Sigmoid colon (tissue), 7 donors: ENCODE measurements around the gene BOLA3. TPM values are rescaled to one million over a fixed set of nuclear protein-coding genes. Genes with fewer than 3 reads are reported as not detected.
"Not testable (repeated sequence)": the region's sequence is repeated elsewhere in the genome, so short reads cannot be mapped to it uniquely, and the experiment has no call there.

Experiments used
- DNase-seq: peaks from one replicate; pipeline ENCODE4 v3.0.0-alpha.2; 2019
- H3K27ac ChIP-seq, 4 donors: fragments of 200-600 bp; sonication (generic); one replicate each; pipeline ENCODE4 v1.5.1; 2016 to 2019; ENCODE audit warnings: mild to moderate bottlenecking in 1 of 4
- H3K27me3 ChIP-seq, 3 donors: fragments of 200-600 bp; sonication (generic); one replicate each; pipeline ENCODE4 v1.5.1; 2019; ENCODE audit warnings: mild to moderate bottlenecking in 1 of 3
- H3K36me3 ChIP-seq, 4 donors: fragments of 200-600 bp; sonication (generic); one replicate each; pipeline ENCODE4 v1.5.1; 2016 to 2019
- H3K4me1 ChIP-seq, 4 donors: fragments of 200-600 bp; sonication (generic); one replicate each; pipeline ENCODE4 v1.5.1; 2017 to 2019
- H3K4me3 ChIP-seq, 4 donors: fragments of 200-600 bp; sonication (generic); one replicate each; pipeline ENCODE4 v1.5.1; 2017 to 2019; ENCODE audit warnings: mild to moderate bottlenecking in 2 of 4, moderate library complexity in 1 of 4
- H3K9me3 ChIP-seq, 4 donors: fragments of 200-600 bp in 3 of 4; sonication (generic) in 3 of 4; one replicate each; pipeline versions ENCODE4 v1.5.1 to v1.6.1; 2013 to 2019
- CTCF ChIP-seq, 4 experiments: fragments of 450-650 bp in 3 of 4; fragments of 200-600 bp in 1 of 4; IDR thresholded peaks; one replicate each; pipeline ENCODE4 v1.5.1; 2016 to 2019; ENCODE audit warnings: antibody characterized with exemption in 4 of 4, mild to moderate bottlenecking in 3 of 4, moderate library complexity in 2 of 4
- EP300 ChIP-seq, 4 donors: sonication (generic); formaldehyde crosslinking; IDR thresholded peaks; one replicate each; pipeline ENCODE4 v1.6.1; 2017; ENCODE audit warnings: antibody characterized with exemption in 4 of 4
- POLR2A ChIP-seq, 2 donors: fragments of 450-650 bp; IDR thresholded peaks; one replicate each; pipeline ENCODE4 v1.6.1; 2016; ENCODE audit warnings: antibody characterized with exemption in 2 of 2, mild to moderate bottlenecking in 2 of 2, moderate library complexity in 2 of 2
- POLR2AphosphoS5 ChIP-seq, 4 donors: sonication (generic); formaldehyde crosslinking; IDR thresholded peaks; one replicate each; pipeline ENCODE4 v1.6.1; 2017; ENCODE audit warnings: antibody characterized with exemption in 4 of 4
- whole genome bisulfite sequencing, 2 donors: extraction: QIAGEN DNeasy Blood & Tissue Kit; methylation state at CpG; one replicate each; pipeline ENCODE4 v1.1.7; 2013; 5-methylcytosine and 5-hydroxymethylcytosine counted together
- intact Hi-C: fragments of 100-400 bp; cut with DNase I; formaldehyde crosslinking; loops from one replicate; pipeline ENCODE4 v1.15.1; 2023
- polyA plus RNA-seq, 3 donors: library from polyadenylated mRNA; stranded (reverse); fragments of 200-250 nt; gene quantifications; one replicate each; pipeline ENCODE4 v1.2.3, GENCODE V29; 2013
- total RNA-seq, 4 donors: library from RNA; depleted of rRNA; stranded (reverse); fragments of >200 nt; gene quantifications; one replicate each; pipeline ENCODE4 v1.1.0, GENCODE V29; 2016
- donor health status: healthy with polysubstance abuse.
- donor health status: Bipolar disorder and iron deficiency.
- donor health status: healthy.

Gene BOLA3
- total and polyA plus RNA-seq, 7 donors = 26.1 to 131 (median 44.4) TPM

- Histone ChIP-seq H3K4me1 (no peaks in the 10 kb centered on the region), H3K4me3 (no peak overlapping the region), H3K36me3 (no peaks in the 10 kb centered on the region), H3K27me3 (no peaks in the 10 kb centered on the region), H3K27ac (no peak overlapping the region), H3K9me3 (no peaks in the 10 kb centered on the region)
- no peak for DNase-seq
- intact Hi-C loops = no loop called here
- TF ChIP-seq CTCF (IDR thresholded peaks at IDR 0.05) (no peak), POLR2AphosphoS5 (IDR thresholded peaks at IDR 0.05) (no peak), POLR2A (IDR thresholded peaks at IDR 0.05) (no peak), EP300 (IDR thresholded peaks at IDR 0.05) (no peak)
- 90 to 91% methylated on average over 6 of the region's 6 CpGs for WGBS, 2 donors
Measured at GRCh38 chr2:74188018-74188601, 40.4 kb upstream of the BOLA3 start.

GRCh38 chr2:74186706-74187105 is 39.0 kb upstream of the BOLA3 start:
- intact Hi-C loops, DNase-seq, H3K36me3 ChIP-seq, H3K4me1 ChIP-seq, H3K27me3 ChIP-seq, H3K9me3 ChIP-seq, H3K27ac ChIP-seq, H3K4me3 ChIP-seq: not testable (repeated sequence)
- WGBS, 2 donors = 94 to 96% methylated on average over 15 of the region's 15 CpGs

- Histone ChIP-seq H3K9me3 (no peaks in the 10 kb centered on the region), H3K27me3 (no peaks in the 10 kb centered on the region), H3K4me1 (no peaks in the 10 kb centered on the region), H3K4me3 (no peak overlapping the region), H3K27ac (peak overlapping the region in 1 of 4 donors; percentile 41), H3K36me3 (no peaks in the 10 kb centered on the region)
- no peak for TF ChIP-seq CTCF (IDR thresholded peaks at IDR 0.05)
- TF ChIP-seq POLR2A (IDR thresholded peaks at IDR 0.05) = no peak
- no peak for TF ChIP-seq POLR2AphosphoS5 (IDR thresholded peaks at IDR 0.05)
- TF ChIP-seq EP300 (IDR thresholded peaks at IDR 0.05) = no peak
- intact Hi-C loops = no loop called here
- peak; percentile 68 for DNase-seq
- WGBS, 2 donors = 70 to 82% methylated on average over 9 of the region's 9 CpGs
Measured at GRCh38 chr2:74186038-74186437, 38.3 kb upstream of the BOLA3 start.

- intact Hi-C loops = no loop called here
- no peak for DNase-seq
- no peak overlapping the region for H3K4me3 ChIP-seq
- no peaks in the 10 kb centered on the region for H3K36me3 ChIP-seq
- no peaks in the 10 kb centered on the region for H3K9me3 ChIP-seq
- H3K4me1 ChIP-seq = peaks cover 0 to 5% (median 2%) of the 10 kb centered on the region in 4 donors
- 78 to 80% methylated on average over 2 of the region's 2 CpGs for WGBS, 2 donors
- no peaks in the 10 kb centered on the region for H3K27me3 ChIP-seq
- no peak overlapping the region for H3K27ac ChIP-seq
- no peak for TF ChIP-seq EP300 (IDR thresholded peaks at IDR 0.05)
- TF ChIP-seq POLR2AphosphoS5 (IDR thresholded peaks at IDR 0.05) = no peak
Measured at GRCh38 chr2:74183878-74184277, 36.2 kb upstream of the BOLA3 start.

- TF ChIP-seq POLR2A (IDR thresholded peaks at IDR 0.05) = no peak
- TF ChIP-seq POLR2AphosphoS5 (IDR thresholded peaks at IDR 0.05) = peak in 1 of 4 donors; percentile 10
- Histone ChIP-seq H3K4me1 (peaks cover 0 to 17% (median 13%) of the 10 kb centered on the region in 4 donors), H3K36me3 (no peaks in the 10 kb centered on the region), H3K27ac (peak overlapping the region in 2 of 4 donors; percentile 3 to 16), H3K9me3 (no peaks in the 10 kb centered on the region), H3K27me3 (no peaks in the 10 kb centered on the region), H3K4me3 (no peak overlapping the region)
- intact Hi-C loops = no loop called here
- peak; percentile 72 for DNase-seq
- 33 to 37% methylated on average over 7 of the region's 7 CpGs for WGBS, 2 donors
Measured at GRCh38 chr2:74181739-74182138, 34.0 kb upstream of the BOLA3 start.

- H3K27ac ChIP-seq = peak overlapping the region; percentile 96 to 99 (median 97)
- no peaks in the 10 kb centered on the region for H3K9me3 ChIP-seq
- 40 to 52% methylated on average over 25 of the region's 25 CpGs for WGBS, 2 donors
- no peak for DNase-seq
- H3K27me3 ChIP-seq = no peaks in the 10 kb centered on the region
- peaks cover 0 to 39% (median 31%) of the 10 kb centered on the region in 4 donors for H3K4me1 ChIP-seq
- TF ChIP-seq POLR2A (IDR thresholded peaks at IDR 0.05) (no peak), POLR2AphosphoS5 (IDR thresholded peaks at IDR 0.05) (no peak), CTCF (IDR thresholded peaks at IDR 0.05) (peak in 3 of 4 experiments; percentile 21 to 44 (median 23)), EP300 (IDR thresholded peaks at IDR 0.05) (no peak)
- intact Hi-C loops = loop anchor here (2.0 kb wide), 2 partner anchors 20 to 30 kb away; partner anchors contain the start of gene MTHFD2
- H3K36me3 ChIP-seq = no peaks in the 10 kb centered on the region
- peak overlapping the region; percentile 71 to 98 (median 86) for H3K4me3 ChIP-seq
Measured at GRCh38 chr2:74179063-74179865, 31.6 kb upstream of the BOLA3 start.
